ENCODE data around the gene GPR162.

GPR162 gene

GRCh38 chr12:6792522-6793201 is 29.0 kb upstream of the GPR162 start:
- H3K4me3 ChIP-seq (ENCODE audit: low read depth, low read length, poor library complexity, severe bottlenecking): no peak overlapping the region
- H3K27ac ChIP-seq (ENCODE audit: low read depth, low read length, poor library complexity, severe bottlenecking): no peak overlapping the region
- no peaks in the 10 kb centered on the region for H3K9me2 ChIP-seq (ENCODE audit: low read depth, low read length)
- no peaks in the 10 kb centered on the region for H3K36me3 ChIP-seq (ENCODE audit: insufficient read depth, low read length)
- H3F3A ChIP-seq (ENCODE audit: insufficient read depth, low read length): no peaks in the 10 kb centered on the region
- no peaks in the 10 kb centered on the region for H4K20me1 ChIP-seq (ENCODE audit: insufficient read depth, low read length)
- no peaks in the 10 kb centered on the region for H3K9me3 ChIP-seq (ENCODE audit: low read length)
- TF ChIP-seq CTCF (IDR thresholded peaks at IDR 0.05; ENCODE audit: low read length) (no peak), EZH2 (IDR thresholded peaks at IDR 0.05; ENCODE audit: borderline replicate concordance, low read length) (no peak)
- H3K4me1 ChIP-seq (ENCODE audit: insufficient read depth, low read length, severe bottlenecking): no peaks in the 10 kb centered on the region
- H3K4me2 ChIP-seq (ENCODE audit: low read length): no peak overlapping the region
- peaks cover 12% of the 10 kb centered on the region for H3K27me3 ChIP-seq (ENCODE audit: insufficient read depth, low read length)
- no peak overlapping the region for H3K9ac ChIP-seq (ENCODE audit: low read length)
- H2AFZ ChIP-seq (ENCODE audit: low read length): no peak overlapping the region
- H3K79me2 ChIP-seq (ENCODE audit: insufficient read depth, low read length): no peaks in the 10 kb centered on the region

- Histone ChIP-seq H3K9me3 (ENCODE audit: low read length) (no peaks in the 10 kb centered on the region), H3F3A (ENCODE audit: insufficient read depth, low read length) (no peaks in the 10 kb centered on the region), H3K36me3 (ENCODE audit: insufficient read depth, low read length) (no peaks in the 10 kb centered on the region), H2AFZ (ENCODE audit: low read length) (no peak overlapping the region), H3K4me1 (ENCODE audit: insufficient read depth, low read length, severe bottlenecking) (no peaks in the 10 kb centered on the region), H3K4me3 (ENCODE audit: low read depth, low read length, poor library complexity, severe bottlenecking) (no peak overlapping the region), H3K79me2 (ENCODE audit: insufficient read depth, low read length) (no peaks in the 10 kb centered on the region), H4K20me1 (ENCODE audit: insufficient read depth, low read length) (no peaks in the 10 kb centered on the region), H3K27me3 (ENCODE audit: insufficient read depth, low read length) (peaks cover 9% of the 10 kb centered on the region), H3K9me2 (ENCODE audit: low read depth, low read length) (no peaks in the 10 kb centered on the region), H3K9ac (ENCODE audit: low read length) (no peak overlapping the region), H3K4me2 (ENCODE audit: low read length) (no peak overlapping the region), H3K27ac (ENCODE audit: low read depth, low read length, poor library complexity, severe bottlenecking) (no peak overlapping the region)
- no peak for TF ChIP-seq EZH2 (IDR thresholded peaks at IDR 0.05; ENCODE audit: borderline replicate concordance, low read length)
- TF ChIP-seq CTCF (IDR thresholded peaks at IDR 0.05; ENCODE audit: low read length): no peak
Measured at GRCh38 chr12:6795088-6795487, 26.5 kb upstream of the GPR162 start.

DNA sequence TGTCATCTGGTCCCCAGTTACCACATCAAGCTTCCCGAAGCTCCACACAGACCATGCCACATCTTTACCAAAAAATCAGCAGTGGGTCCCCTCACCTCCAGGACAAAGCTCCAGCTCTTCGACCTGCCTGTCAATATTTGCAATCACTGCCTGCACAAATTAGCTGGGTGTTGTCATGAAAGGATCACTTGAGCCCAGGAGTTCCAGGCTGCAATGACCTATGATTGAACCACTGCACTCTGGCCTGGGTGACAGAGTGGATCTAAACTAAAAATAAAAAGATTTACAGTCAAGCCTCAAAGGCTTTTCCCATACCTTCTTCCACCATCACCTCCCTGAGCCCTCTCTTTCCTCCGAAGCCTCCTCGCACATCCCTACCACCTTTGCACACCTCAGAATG is 25.0 kb upstream of the GPR162 start:
- Histone ChIP-seq H3K4me2 (ENCODE audit: low read length) (no peak overlapping the region), H3K4me3 (ENCODE audit: low read depth, low read length, poor library complexity, severe bottlenecking) (no peak overlapping the region), H2AFZ (ENCODE audit: low read length) (no peak overlapping the region), H3K4me1 (ENCODE audit: insufficient read depth, low read length, severe bottlenecking) (no peaks in the 10 kb centered on the region), H3K79me2 (ENCODE audit: insufficient read depth, low read length) (no peaks in the 10 kb centered on the region), H4K20me1 (ENCODE audit: insufficient read depth, low read length) (no peaks in the 10 kb centered on the region), H3K27ac (ENCODE audit: low read depth, low read length, poor library complexity, severe bottlenecking) (no peak overlapping the region), H3K9ac (ENCODE audit: low read length) (no peak overlapping the region), H3F3A (ENCODE audit: insufficient read depth, low read length) (no peaks in the 10 kb centered on the region), H3K27me3 (ENCODE audit: insufficient read depth, low read length) (peaks cover 9% of the 10 kb centered on the region), H3K36me3 (ENCODE audit: insufficient read depth, low read length) (no peaks in the 10 kb centered on the region), H3K9me2 (ENCODE audit: low read depth, low read length) (no peaks in the 10 kb centered on the region), H3K9me3 (ENCODE audit: low read length) (no peaks in the 10 kb centered on the region)
- TF ChIP-seq EZH2 (IDR thresholded peaks at IDR 0.05; ENCODE audit: borderline replicate concordance, low read length) (no peak), CTCF (IDR thresholded peaks at IDR 0.05; ENCODE audit: low read length) (no peak)

All from OCI-LY1 (cell line).